K562 (cell line): ENCODE data around the gene PLEKHG5.

Source experiments
- DIDO1 ChIP-seq: fragments of 450-650 bp; IDR thresholded peaks from 2 replicates; pipeline ENCODE4 v1.6.1; 2016; ENCODE audit warnings: low read depth, missing biosample characterization, missing genetic modification characterization
- DNMT1 ChIP-seq: fragments of 450-650 bp; IDR thresholded peaks from 2 replicates; pipeline ENCODE4 v1.6.1; 2016; ENCODE audit warnings: antibody characterized with exemption, mild to moderate bottlenecking
- IRF2 ChIP-seq: sonication (generic); formaldehyde crosslinking; IDR thresholded peaks from 2 replicates; pipeline ENCODE4 v1.8.1; 2022; ENCODE audit warnings: mild to moderate bottlenecking, missing genetic modification reagents
- PRDM10 ChIP-seq: fragments of 450-650 bp; IDR thresholded peaks from 2 replicates; pipeline ENCODE4 v1.6.1; 2018; ENCODE audit not compliant: partially characterized antibody
- RNF2 ChIP-seq: sonication (generic); IDR thresholded peaks from 2 replicates; pipeline ENCODE4 v1.6.1; 2016

- TF ChIP-seq DIDO1 (tag) (no peak), PRDM10 (no peak), IRF2 (no peak), DNMT1 (no peak), RNF2 (no peak)
Measured at GRCh38 chr1:6507037-6507428, 15.6 kb upstream of the PLEKHG5 start.
